MM.1S (cell line): ENCODE measurements around the gene RERE.

ENCODE experiments used
- CTCF ChIP-seq: fragments of 300-600 bp; sonication (generic); IDR thresholded peaks from 2 replicates; pipeline ENCODE4 v1.5.1; 2016; ENCODE audit warnings: antibody characterized with exemption, low read length, mixed read lengths
- EZH2 ChIP-seq: fragments of 300-600 bp; sonication (generic); optimal IDR thresholded peaks from 2 replicates; pipeline ENCODE3; 2017; ENCODE audit warnings: low read depth, mild to moderate bottlenecking, antibody characterized with exemption, low read length, mixed read lengths

DNA sequence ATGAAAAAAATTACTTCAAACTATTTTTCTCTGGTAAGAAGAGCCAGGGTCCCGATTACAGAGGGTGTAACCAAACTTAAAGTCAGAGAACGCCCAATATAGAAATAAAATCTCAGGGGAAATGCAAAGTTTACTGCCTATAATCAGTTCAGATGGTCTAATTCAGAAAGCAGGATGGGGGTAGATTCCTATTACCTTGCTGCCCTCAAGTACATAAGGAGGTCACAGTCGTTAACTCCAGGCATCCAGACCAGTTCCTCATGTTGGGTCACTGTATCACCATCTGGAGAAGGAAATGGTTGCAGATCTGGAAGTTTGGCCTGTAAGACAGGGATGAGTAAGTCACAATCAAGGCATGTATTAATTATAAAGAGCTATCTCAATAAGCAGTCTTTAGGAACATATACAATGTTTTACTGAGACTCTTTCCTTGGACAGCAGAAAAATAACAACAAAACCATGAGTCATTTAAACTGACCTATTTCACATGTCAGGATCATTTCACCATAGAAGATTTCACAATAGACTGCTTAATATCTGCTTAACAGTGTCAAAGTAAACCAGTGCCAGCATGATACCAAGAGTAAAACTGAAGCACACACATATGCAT, 320.1 kb downstream of the RERE start:
- TF ChIP-seq CTCF (no peak), EZH2 (no peak)
